Astrocyte of the cerebellum (primary cell): Measurements from ENCODE around the gene FHL2.

ENCODE experiments used
- DNase-seq: peaks from one replicate; pipeline ENCODE4 v3.0.0-alpha.2; 2011; ENCODE audit warnings: low read depth
- H3K4me3 ChIP-seq: 2 replicates; pipeline ENCODE4 v1.5.1; 2011; ENCODE audit warnings: mild to moderate bottlenecking, low read depth, low read length, moderate library complexity
- CTCF ChIP-seq: IDR thresholded peaks from 2 replicates; pipeline ENCODE4 v1.5.1; 2012; ENCODE audit warnings: low read length, low read depth, moderate library complexity, mild to moderate bottlenecking; ENCODE audit errors: missing control alignments
- in situ Hi-C: cut with HindIII; loops from 2 replicates; pipeline ENCODE4 v1.10.0; 2017; ENCODE audit warnings: low sequenced_read_pairs

FHL2 gene

GRCh38 chr2:105401867-105402266 is 3.0 kb upstream of the FHL2 start:
- no peak for TF ChIP-seq CTCF
- DNase-seq, result no peak
- in situ Hi-C loops, result no loop called here
- no peak overlapping the region for H3K4me3 ChIP-seq

- H3K4me3 ChIP-seq, result no peak overlapping the region
- DNase-seq, result no peak
- no peak for TF ChIP-seq CTCF
- in situ Hi-C loops, result no loop called here
Measured at GRCh38 chr2:105400138-105400540, 1.3 kb upstream of the FHL2 start.

GRCh38 chr2:105399207-105399861 is 483 bp upstream of the FHL2 start:
- peak overlapping the region; percentile 99 for H3K4me3 ChIP-seq
- no peak for TF ChIP-seq CTCF
- in situ Hi-C loops, result no loop called here
- DNase-seq, result no peak

- in situ Hi-C loops, result no loop called here
- H3K4me3 ChIP-seq, result peak overlapping the region; percentile 99
Measured at GRCh38 chr2:105397953-105398335, 907 bp downstream of the FHL2 start.

GRCh38 chr2:105397025-105397722 is 1.7 kb downstream of the FHL2 start:
- in situ Hi-C loops, result no loop called here
- peak overlapping the region; percentile 99 for H3K4me3 ChIP-seq
- no peak for TF ChIP-seq CTCF
- DNase-seq, result no peak

More at GRCh38 chr2:105397953-105398335, 907 bp downstream of the FHL2 start:
- no peak for DNase-seq
- no peak for TF ChIP-seq CTCF

- in situ Hi-C loops, result no loop called here
- H3K4me3 ChIP-seq, result peak overlapping the region; percentile 99
- DNase-seq, result peak; percentile 74
- no peak for TF ChIP-seq CTCF
Measured at GRCh38 chr2:105396254-105397024, 2.4 kb downstream of the FHL2 start.
